SK-N-SH (cell line): ENCODE results near the gene SNRPE. TPM values are rescaled to one million over a fixed set of nuclear protein-coding genes. Genes with fewer than 3 reads are reported as not detected.

Experiments
- CTCF ChIA-PET: fragments of 300-600, 350-600 bp; formaldehyde crosslinking; extraction: SDS; loops from one replicate; lab custom pipeline; 2021; lab: Yijun Ruan, JAX
- POLR2A ChIA-PET: fragments of 350-600 bp; sonication (Branson Sonifier 250); formaldehyde crosslinking; extraction: SDS; loops from one replicate; lab custom pipeline; 2020; ENCODE audit warnings: antibody characterized with exemption, inconsistent platforms; lab: Yijun Ruan, JAX
- DNase-seq: peaks from one replicate; pipeline ENCODE4 v3.0.0; 2012
- H2AFZ ChIP-seq: fragments of 200-600 bp; sonication (generic); 2 replicates; pipeline ENCODE4 v1.8.1; 2016; ENCODE audit warnings: antibody characterized with exemption, mild to moderate bottlenecking, low read depth
- H3F3A ChIP-seq: fragments of 200-600 bp; sonication (generic); replicated peaks from 2 replicates; pipeline ENCODE3; 2016; ENCODE audit warnings: antibody characterized with exemption, mild to moderate bottlenecking; ENCODE audit not compliant: insufficient read depth
- H3K27ac ChIP-seq, 2 experiments: fragments of 200-500 bp in 1 of 2; fragments of 200-600 bp in 1 of 2; sonication (Bioruptor generic) in 1 of 2; sonication (generic), shearing (Covaris generic) in 1 of 2; 2 replicates each; pipeline versions ENCODE4 v1.5.1 to v1.6.1; 2014 to 2016; ENCODE audit warnings: low read depth in 2 of 2, inconsistent platforms in 1 of 2, low read length in 1 of 2, mild to moderate bottlenecking in 1 of 2, mixed read lengths in 1 of 2
- H3K27me3 ChIP-seq: fragments of 200-600 bp; sonication (generic), shearing (Covaris generic); 2 replicates; pipeline ENCODE4 v1.6.1; 2016; ENCODE audit warnings: mixed run types; ENCODE audit not compliant: insufficient read depth
- H3K36me3 ChIP-seq, 2 experiments: fragments of 200-500 bp in 1 of 2; fragments of 200-600 bp in 1 of 2; sonication (Bioruptor generic) in 1 of 2; sonication (generic) in 1 of 2; replicated peaks in 1 of 2; 2 replicates each; pipeline versions ENCODE3 to v1.5.1; 2014 to 2016; ENCODE audit warnings: low read length in 1 of 2, mild to moderate bottlenecking in 1 of 2; ENCODE audit not compliant: insufficient read depth in 2 of 2, control insufficient read depth in 1 of 2
- H3K4me1 ChIP-seq, 2 experiments: fragments of 200-500 bp in 1 of 2; fragments of 200-600 bp in 1 of 2; sonication (Bioruptor generic) in 1 of 2; sonication (generic), shearing (Covaris generic) in 1 of 2; 2 replicates each; pipeline versions ENCODE4 v1.5.1 to v1.6.1; 2014 to 2016; ENCODE audit warnings: low read depth in 1 of 2, low read length in 1 of 2, mixed run types in 1 of 2; ENCODE audit not compliant: insufficient read depth in 2 of 2, control insufficient read depth in 1 of 2
- H3K4me2 ChIP-seq: fragments of 200-600 bp; sonication (generic), shearing (Covaris generic); 2 replicates; pipeline ENCODE4 v1.6.1; 2017; ENCODE audit warnings: mixed run types
- H3K4me3 ChIP-seq, 2 experiments: fragments of 200-500 bp in 1 of 2; fragments of 200-600 bp in 1 of 2; sonication (Bioruptor generic) in 1 of 2; sonication (generic), shearing (Covaris generic) in 1 of 2; 2 replicates each; pipeline versions ENCODE4 v1.5.1 to v1.8.1; 2014 to 2016; ENCODE audit warnings: low read depth in 2 of 2, inconsistent platforms in 1 of 2, low read length in 1 of 2, mild to moderate bottlenecking in 1 of 2, mixed read lengths in 1 of 2, moderate library complexity in 1 of 2
- H3K79me2 ChIP-seq: fragments of 200-600 bp; sonication (generic); 2 replicates; pipeline ENCODE4 v1.8.1; 2017; ENCODE audit warnings: mild to moderate bottlenecking; ENCODE audit not compliant: insufficient read depth
- H3K9ac ChIP-seq: fragments of 200-600 bp; sonication (generic); 2 replicates; pipeline ENCODE4 v1.6.1; 2017; ENCODE audit warnings: mixed run types
- H3K9me2 ChIP-seq: fragments of 200-600 bp; sonication (generic); 2 replicates; pipeline ENCODE4 v1.6.1; 2017; ENCODE audit warnings: mixed run types
- H3K9me3 ChIP-seq: fragments of 200-600 bp; sonication (generic); 2 replicates; pipeline ENCODE4 v1.6.1; 2017; ENCODE audit warnings: mixed run types, mild to moderate bottlenecking, moderate library complexity
- H4K20me1 ChIP-seq: fragments of 200-600 bp; sonication (generic); 2 replicates; pipeline ENCODE4 v1.6.1; 2017; ENCODE audit warnings: mild to moderate bottlenecking, mixed run types; ENCODE audit not compliant: insufficient read depth
- CTCF ChIP-seq: fragments of 200-600 bp; sonication (generic); IDR thresholded peaks from 2 replicates; pipeline ENCODE4 v1.6.1; 2017; ENCODE audit warnings: antibody characterized with exemption, mild to moderate bottlenecking, moderate library complexity
- ELF1 ChIP-seq: IDR thresholded peaks from 2 replicates; pipeline ENCODE4 v1.4.0; 2012
- FOSL2 ChIP-seq: IDR thresholded peaks from 2 replicates; pipeline ENCODE4 v1.4.0; 2012; ENCODE audit warnings: low read depth, mild to moderate bottlenecking, moderate library complexity, borderline replicate concordance
- FOXJ3 ChIP-seq: sonication (generic); formaldehyde crosslinking; IDR thresholded peaks from 2 replicates; pipeline ENCODE4 v1.5.1; 2020; ENCODE audit warnings: mild to moderate bottlenecking, missing genetic modification reagents
- GABPA ChIP-seq: IDR thresholded peaks from 2 replicates; pipeline ENCODE4 v1.4.0; 2012; ENCODE audit warnings: low read depth, mild to moderate bottlenecking
- MAX ChIP-seq: IDR thresholded peaks from 2 replicates; pipeline ENCODE4 v1.4.0; 2012; ENCODE audit warnings: low read depth
- MEF2A ChIP-seq: IDR thresholded peaks from 2 replicates; pipeline ENCODE4 v1.4.0; 2012; ENCODE audit warnings: low read depth, borderline replicate concordance
- MXI1 ChIP-seq: IDR thresholded peaks from 2 replicates; pipeline ENCODE4 v1.6.1; 2012; ENCODE audit warnings: mild to moderate bottlenecking, low read depth, low read length, improper control_type of control experiment
- POLR2AphosphoS5 ChIP-seq: IDR thresholded peaks from 2 replicates; pipeline ENCODE4 v1.6.1; 2012; ENCODE audit warnings: low read depth, low read length
- RAD21 ChIP-seq: IDR thresholded peaks from 2 replicates; pipeline ENCODE4 v1.6.1; 2012; ENCODE audit warnings: mild to moderate bottlenecking, low read length
- RCOR1 ChIP-seq: fragments of 150-350 bp; IDR thresholded peaks from 2 replicates; pipeline ENCODE4 v1.6.1; 2017; ENCODE audit warnings: antibody characterized with exemption, low read length
- REST ChIP-seq: IDR thresholded peaks from 2 replicates; pipeline ENCODE4 v1.6.1; 2012; ENCODE audit warnings: mild to moderate bottlenecking, low read depth, low read length, moderate library complexity
- RFX5 ChIP-seq: IDR thresholded peaks from 2 replicates; pipeline ENCODE4 v1.6.1; 2012; ENCODE audit warnings: mild to moderate bottlenecking, improper control_type of control experiment, low read length
- RXRA ChIP-seq: IDR thresholded peaks from 2 replicates; pipeline ENCODE4 v1.4.0; 2012; ENCODE audit warnings: low read depth, mild to moderate bottlenecking, borderline replicate concordance
- SIN3A ChIP-seq: IDR thresholded peaks from 2 replicates; pipeline ENCODE4 v1.6.1; 2012; ENCODE audit warnings: low read depth, mild to moderate bottlenecking, low read length, moderate library complexity, borderline replicate concordance
- TAF1 ChIP-seq: IDR thresholded peaks from 2 replicates; pipeline ENCODE4 v1.6.1; 2012; ENCODE audit warnings: low read depth, mild to moderate bottlenecking, low read length, moderate library complexity, borderline replicate concordance
- TEAD4 ChIP-seq: IDR thresholded peaks from 2 replicates; pipeline ENCODE4 v1.4.0; 2012; ENCODE audit warnings: mild to moderate bottlenecking, borderline replicate concordance; ENCODE audit not compliant: insufficient read depth
- USF1 ChIP-seq: IDR thresholded peaks from 2 replicates; pipeline ENCODE4 v1.4.0; 2012; ENCODE audit warnings: low read depth, borderline replicate concordance
- USF2 ChIP-seq: fragments of 150-350 bp; IDR thresholded peaks from 2 replicates; pipeline ENCODE4 v1.6.1; 2017; ENCODE audit warnings: antibody characterized with exemption, low read length, low read depth, borderline replicate concordance
- ZBTB33 ChIP-seq: IDR thresholded peaks from 2 replicates; pipeline ENCODE4 v1.4.0; 2012; ENCODE audit warnings: low read depth, borderline replicate concordance
- whole genome bisulfite sequencing: methylation state at CpG from one replicate; pipeline ENCODE4 v1.1.6; 2017; ENCODE audit warnings: low lambda C conversion rate; 5-methylcytosine and 5-hydroxymethylcytosine counted together
- polyA plus RNA-seq, 3 experiments: library from polyadenylated mRNA; depleted of rRNA; stranded (reverse); fragments of >200 nt; gene quantifications; 2 replicates each; pipeline ENCODE4 v1.2.3, GENCODE V29; 2012

SNRPE gene
- polyA plus RNA-seq (2012; rRNA removed) = 177 and 359 TPM in 2 replicates
- polyA plus RNA-seq (2012; cell fraction: cytosol; rRNA removed) = 253 and 593 TPM in 2 replicates
- 114 and 138 TPM in 2 replicates for polyA plus RNA-seq (2012; cell fraction: nucleus; rRNA removed)

- H3K9me3 ChIP-seq = no peaks in the 10 kb centered on the region
- peak within 1 kb of the TSS; percentile 80 for H3K4me2 ChIP-seq
- DNase-seq = peak; percentile 90
- peaks cover 27 to 30% of the 10 kb centered on the region in 2 experiments for H3K36me3 ChIP-seq
- peaks cover 35% of the 10 kb centered on the region for H3F3A ChIP-seq
- peaks cover 35% of the 10 kb centered on the region for H3K79me2 ChIP-seq
- ChIA-PET CTCF (interaction anchor here (0.6 to 21.7 kb wide), 10 partner anchors 9 to 537 kb away, joined by 3 to 421 read pairs (median 4); no protein-coding TSS in a partner anchor), POLR2A (interaction anchor here (0.6 to 2.5 kb wide), 5 partner anchors 9 to 306 kb away, joined by 3 to 21 read pairs (median 3); no protein-coding TSS in a partner anchor)
- peak within 1 kb of the TSS; percentile 83 for H2AFZ ChIP-seq
- no peaks in the 10 kb centered on the region for H4K20me1 ChIP-seq
- H3K27me3 ChIP-seq = no peaks in the 10 kb centered on the region
- peak within 1 kb of the TSS; percentile 73 to 83 for H3K4me3 ChIP-seq
- H3K9ac ChIP-seq = peak within 1 kb of the TSS; percentile 88
- peaks cover 7 to 8% of the 10 kb centered on the region in 2 experiments; a peak in 3 of 4 replicates for H3K4me1 ChIP-seq
- peak within 1 kb of the TSS; percentile 64 to 85 for H3K27ac ChIP-seq
- H3K9me2 ChIP-seq = no peaks in the 10 kb centered on the region
- 1% methylated on average over 40 of the region's 48 CpGs for WGBS
- TF ChIP-seq TAF1 (peak; percentile 93), GABPA (peak; percentile 100), MEF2A (no peak), POLR2AphosphoS5 (peak; percentile 82), RXRA (peak; percentile 22; the same call in 1 of the 2 replicates), RCOR1 (0 out of 2 replicates have a peak, but pooled peaks have one; percentile 11), TEAD4 (0 out of 2 replicates have a peak, but pooled peaks have one; percentile 10), SIN3A (0 out of 2 replicates have a peak, but pooled peaks have one; percentile 64), ZBTB33 (peak; percentile 35; the same call in 1 of the 2 replicates), RFX5 (no peak; the same call in 1 of the 2 replicates), RAD21 (peak; percentile 96), CTCF (peak; percentile 98), ELF1 (peak; percentile 96), REST (peak; percentile 71), FOSL2 (no peak), FOXJ3 (CRISPR knock-in tag) (peak; percentile 47), USF1 (peak; percentile 93), MAX (peak; percentile 100), USF2 (peak; percentile 76), MXI1 (peak; percentile 88; the same call in 1 of the 2 replicates)
Observed at GRCh38 chr1:203861379-203862184, at the start of gene SNRPE. Gene SNRPE (plus strand): TSS chr1:203861599. CDS start chr1:203861660, 61 bp downstream.
